Activated CD4-positive, alpha-beta T cell treated with anti-CD3 and anti-CD28 coated beads, Interleukin-2, amount 50 U/mL, for 16 hours (primary cell): ENCODE measurements around the gene SDCBP2.

Experiments used
- DNase-seq: peaks from one replicate; pipeline ENCODE4 v3.0.0-alpha.2; 2020

The SDCBP2 gene

DNA sequence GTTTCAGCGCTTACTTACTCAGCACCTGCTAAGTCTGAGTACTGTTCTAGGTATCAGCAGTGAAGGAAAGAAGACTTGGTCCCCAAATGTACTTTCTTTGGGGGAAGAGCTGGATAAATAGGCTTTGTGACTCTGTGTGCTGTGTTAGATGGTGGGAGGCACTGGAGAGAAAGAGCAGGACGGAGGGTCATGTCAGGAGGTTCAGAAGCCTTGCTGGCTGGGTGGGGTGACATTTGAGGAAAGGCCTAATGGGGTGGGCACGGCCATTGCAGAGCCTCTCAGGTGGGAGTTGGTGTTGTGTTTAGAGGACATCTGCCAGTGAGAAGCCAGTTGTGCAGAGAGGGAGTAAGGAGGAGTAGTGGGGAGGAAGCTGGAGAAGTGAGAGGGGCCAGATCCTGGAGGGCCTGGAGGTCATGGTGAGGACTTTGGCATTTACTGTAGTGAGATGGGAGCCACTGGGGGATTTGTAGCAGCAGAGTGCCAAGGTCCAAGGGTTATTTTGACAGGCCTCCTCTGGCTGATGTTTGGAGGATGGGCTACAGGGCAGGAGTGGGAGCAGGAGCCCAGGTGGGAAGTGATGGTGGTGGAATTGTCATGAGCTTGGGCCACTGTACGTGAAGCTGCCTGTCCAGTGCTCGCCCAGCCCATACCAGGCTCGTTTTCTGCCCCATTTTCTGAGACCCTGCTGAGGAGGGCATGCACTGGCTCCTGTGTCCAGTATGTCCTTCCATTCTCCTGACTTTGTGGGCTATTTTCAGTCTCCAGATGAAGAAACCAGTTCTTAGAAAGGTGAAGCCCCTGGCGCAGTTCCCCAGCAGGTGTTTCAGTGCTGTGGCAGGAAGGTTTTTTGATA, 886 bp downstream of the SDCBP2 start:
- DNase-seq = no peak

DNA sequence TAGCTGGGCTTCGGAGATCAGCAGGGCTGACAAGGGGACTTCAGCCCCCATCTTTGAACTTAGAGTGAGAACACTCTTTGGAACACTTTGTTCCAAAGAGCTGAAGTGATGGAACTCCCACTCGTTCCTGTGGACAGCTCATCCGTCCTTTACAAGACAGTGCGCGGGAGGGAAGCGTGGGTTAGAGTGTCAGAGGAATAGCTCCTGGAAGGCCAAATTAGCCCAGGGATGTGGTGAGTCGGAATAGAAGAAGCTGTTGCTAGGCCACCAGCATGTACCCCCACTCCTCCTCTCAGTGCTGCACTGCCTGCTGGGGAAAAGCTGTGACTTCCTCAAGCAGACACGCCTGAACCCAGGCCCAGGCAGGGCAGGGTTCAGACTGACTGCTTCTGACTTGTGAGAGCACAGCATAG, 1.7 kb downstream of the SDCBP2 start:
- no peak for DNase-seq

DNA sequence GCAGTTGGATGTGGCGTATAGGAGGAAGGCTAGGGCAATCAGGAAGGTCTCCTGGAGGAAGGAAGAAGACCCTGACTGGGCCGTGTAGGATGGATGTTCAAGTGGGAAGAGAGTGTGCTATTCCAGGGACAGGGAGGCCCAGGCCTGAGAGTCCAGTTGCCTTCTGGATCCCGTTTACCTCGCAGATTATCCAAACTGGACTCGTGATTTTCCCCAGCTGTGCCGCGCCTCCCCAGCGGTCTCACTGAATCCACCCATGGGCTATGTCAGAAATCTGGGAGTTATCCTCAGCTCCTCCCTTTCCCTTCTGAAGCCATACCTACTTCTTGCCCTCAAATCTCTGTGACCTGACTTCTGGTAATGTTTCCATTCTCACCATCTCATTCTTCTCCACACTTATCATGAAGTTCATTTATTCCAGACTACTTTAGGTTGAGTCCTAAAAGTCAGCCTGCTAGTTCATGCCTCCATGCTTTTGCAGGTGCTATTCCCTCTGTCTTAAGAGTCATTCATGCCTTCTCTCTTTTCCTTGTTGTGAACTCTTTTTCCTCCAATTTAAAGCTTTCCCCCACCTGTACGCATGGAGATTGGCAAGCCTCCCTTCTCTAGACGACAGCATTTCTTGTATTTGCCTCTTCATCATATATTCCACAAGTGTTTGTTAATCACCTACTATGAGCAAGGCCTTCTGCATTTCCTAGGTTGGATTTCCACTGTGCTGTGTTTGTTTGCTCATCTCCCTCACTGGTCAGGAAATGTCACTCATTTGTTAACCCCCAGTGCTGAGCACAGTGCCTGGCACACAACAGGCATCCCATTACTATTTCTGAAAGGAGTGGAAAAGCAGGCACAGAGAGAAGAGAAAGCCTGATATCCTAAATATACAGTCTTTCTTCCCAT, 2.7 kb downstream of the SDCBP2 start:
- peak; percentile 20 for DNase-seq

DNA sequence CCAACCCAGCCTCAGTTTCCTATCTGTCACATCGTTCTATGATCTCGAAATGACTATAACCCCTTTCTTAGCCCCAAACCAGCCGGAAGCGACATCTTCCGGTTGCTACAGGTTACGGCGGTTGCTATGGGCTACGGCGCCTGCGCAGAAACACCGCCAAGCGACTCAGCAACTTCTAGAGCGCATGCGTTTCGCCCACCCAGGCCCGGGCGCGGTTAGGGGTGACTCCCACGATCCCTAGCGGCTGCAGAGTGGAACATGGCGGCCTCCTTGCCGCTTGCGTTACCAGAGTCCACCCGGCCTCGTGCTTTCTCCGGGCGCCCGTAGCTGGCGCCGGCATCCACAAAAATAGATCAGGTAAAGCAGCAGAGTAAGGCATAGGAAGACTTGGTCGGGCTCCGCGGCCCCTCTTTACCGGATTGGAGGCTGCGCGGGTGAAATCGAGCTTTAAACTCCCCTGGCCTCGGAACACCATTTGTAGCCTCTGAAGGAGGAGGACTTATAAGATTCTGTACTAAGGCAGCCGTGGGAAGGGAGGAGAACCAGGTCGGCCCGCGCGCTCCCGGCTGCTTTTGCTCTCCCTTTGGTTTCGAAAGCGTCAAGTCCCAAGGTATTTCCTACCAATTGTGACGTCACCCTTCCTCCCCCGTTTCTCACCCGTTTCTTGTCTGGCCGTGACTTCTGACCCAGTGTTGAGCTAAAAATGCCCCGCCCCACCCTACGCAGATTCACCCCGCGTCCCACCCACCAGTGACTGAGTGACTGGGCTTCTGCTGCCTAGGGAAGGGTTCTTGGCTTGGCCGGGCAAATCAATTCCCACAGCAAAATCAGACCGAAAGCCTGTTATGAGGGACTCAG, 3.5 kb downstream of the SDCBP2 start:
- peak; percentile 99 for DNase-seq

DNA sequence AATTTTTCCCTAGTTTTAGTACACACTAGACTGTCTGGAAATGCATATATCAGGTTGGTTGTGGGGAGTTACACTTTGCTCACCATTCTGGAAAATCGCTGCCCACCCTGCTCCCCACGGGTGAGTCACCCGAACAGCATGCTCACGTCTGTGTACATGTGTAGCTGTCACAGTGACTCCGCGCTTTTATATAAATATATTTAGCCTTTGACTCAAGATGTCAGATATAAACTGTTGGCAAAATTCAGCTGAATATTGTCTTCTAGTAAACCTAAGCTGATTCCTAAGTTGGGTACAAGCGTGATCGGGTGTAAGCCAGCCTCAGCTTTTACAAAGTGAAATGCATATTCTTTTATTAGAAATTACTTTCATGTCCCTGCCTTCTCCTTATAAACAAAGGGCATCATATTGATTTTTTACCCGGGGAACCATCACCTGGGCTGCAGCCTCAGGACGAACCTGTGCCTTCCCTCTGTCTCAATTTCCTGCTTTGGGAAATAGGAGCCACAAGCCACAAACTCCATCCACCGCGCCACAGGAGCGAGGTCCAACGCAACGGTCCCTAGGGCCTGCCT, 4.3 kb downstream of the SDCBP2 start:
- DNase-seq = peak; percentile 18

DNA sequence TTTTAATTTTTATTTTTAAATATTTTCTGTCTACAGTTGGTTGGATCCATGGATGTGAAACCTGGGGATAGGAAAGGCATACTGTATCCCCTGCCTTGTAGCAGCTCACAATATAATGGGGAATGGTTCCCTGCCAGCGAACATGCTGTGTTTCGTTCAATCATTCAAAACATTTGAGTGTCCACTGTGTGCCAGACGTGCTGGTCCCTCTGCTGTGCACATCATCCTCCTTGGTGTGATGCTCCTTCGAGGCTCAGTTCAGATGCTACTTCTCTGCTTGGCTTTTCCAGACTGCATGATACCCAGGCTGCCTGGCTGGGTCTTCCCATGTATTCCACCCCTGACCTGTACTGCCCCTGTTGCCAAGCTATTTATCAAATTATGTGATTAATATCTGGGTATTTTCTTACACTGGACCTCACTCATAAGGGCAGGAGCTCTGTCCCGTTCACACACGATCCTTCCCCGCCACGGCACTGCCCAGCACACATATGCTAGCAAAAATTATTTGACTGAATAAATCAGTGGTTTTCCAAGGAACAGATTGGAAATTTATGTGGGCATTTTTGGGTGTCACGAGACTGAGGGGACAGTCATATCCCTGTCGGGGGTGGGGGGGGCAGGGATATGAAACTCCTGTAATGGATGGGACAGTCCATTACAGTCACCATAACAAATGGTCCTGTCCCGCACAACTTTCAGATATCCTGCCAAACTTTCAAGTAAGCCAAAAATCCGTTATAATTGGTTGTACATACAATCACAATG, 4.9 kb downstream of the SDCBP2 start:
- DNase-seq = no peak

DNA sequence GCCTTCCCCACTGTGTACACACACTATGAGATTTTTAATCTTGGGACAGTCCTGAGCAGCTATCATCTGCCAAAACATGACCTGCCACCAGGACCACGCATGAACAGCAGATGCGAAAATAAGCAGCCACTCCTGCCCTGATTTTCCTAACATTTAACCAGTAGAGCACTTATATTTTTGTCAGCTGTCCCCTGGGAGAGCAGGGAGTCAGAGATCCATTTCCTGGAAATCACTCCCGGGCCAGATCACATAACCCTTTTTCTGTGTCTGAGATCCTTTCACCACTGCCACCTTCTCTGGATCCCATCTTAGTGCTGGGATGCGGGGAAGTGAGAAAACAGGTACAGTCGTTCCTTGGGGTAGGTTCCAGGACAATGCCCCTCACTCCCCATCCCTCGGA, 5.7 kb downstream of the SDCBP2 start:
- DNase-seq = no peak

DNA sequence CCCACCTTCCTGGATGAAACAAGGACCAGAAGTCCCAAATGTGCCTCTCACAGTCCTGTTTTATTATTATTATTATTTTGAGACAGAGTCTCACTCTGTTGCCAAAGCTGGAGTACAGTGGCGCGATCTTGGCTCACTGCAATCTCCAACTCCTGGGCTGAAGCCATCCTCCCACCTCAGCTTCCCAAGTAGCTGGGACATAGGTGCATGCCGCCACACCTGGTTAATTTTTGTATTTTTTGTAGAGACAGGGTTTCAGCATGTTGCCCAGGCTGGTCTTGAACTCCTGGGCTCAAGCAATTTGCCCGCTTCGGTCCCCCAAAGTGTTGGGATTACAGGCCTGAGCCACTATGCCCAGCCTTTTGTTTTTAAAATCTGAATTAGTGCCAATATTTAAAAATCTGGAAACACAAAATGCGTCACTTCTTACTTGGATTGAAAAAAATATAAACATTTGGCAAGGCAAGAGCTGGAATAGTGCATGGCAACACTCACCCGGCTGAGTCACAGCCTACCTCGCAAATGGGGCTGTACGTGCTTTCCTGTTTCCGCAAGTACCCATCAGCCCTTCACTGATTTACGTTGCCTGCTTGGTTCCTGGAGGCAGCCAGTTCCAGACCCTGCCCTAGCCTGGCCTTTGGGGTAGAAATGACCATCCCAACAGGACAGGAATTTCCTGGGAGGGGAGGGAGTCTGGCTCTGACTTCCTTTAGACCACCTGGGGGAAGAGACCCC, 6.3 kb downstream of the SDCBP2 start:
- no peak for DNase-seq

DNA sequence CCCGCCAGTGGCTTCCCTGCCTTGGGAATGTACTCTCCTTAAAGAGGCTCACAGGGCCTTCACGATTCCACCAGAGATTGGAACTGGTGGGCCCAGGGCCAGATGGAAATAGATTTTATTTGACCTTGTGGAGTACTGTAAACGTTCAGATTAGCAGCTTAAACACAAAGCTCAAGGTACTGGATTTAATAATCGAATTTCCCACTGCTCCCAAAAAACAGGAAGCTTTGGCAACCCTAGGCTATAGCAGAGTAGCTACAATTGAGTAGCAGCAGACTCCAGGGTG, 7.3 kb downstream of the SDCBP2 start:
- no peak for DNase-seq

DNA sequence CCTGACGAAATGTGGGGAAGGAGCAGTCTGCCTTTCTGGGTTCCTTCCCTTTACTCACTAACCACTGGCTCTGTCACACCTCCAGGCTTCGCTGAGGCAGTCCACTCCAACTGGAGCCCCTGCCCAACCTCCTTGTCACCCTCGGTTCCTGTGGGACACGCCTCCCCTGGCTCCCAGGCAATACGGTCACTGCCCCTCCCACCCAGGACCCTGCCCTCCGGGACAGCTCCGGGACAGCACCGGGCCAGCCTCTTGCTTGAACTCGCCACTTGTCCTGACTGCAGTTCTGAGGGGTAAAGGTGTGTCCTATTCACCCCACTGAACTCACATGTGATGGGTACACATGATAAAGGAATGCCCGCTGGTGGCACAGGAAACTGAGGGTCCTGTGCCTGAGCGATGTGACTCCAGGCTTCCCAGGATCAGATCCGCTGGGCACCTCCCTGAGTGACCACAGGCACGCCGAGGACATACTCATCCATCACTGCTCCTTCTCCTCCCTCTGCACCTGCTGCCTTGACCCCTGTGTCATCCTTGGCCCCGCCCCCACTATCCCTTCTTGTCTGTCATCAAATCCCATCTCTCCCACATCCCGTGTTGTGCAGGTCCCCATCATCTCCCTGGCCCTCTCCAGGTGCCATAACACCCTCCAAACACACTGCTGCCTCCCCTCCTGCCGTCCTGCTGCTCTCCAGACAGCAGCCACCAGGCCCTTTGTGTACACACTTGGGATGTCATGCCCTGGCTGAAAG, 7.9 kb downstream of the SDCBP2 start:
- DNase-seq = no peak

DNA sequence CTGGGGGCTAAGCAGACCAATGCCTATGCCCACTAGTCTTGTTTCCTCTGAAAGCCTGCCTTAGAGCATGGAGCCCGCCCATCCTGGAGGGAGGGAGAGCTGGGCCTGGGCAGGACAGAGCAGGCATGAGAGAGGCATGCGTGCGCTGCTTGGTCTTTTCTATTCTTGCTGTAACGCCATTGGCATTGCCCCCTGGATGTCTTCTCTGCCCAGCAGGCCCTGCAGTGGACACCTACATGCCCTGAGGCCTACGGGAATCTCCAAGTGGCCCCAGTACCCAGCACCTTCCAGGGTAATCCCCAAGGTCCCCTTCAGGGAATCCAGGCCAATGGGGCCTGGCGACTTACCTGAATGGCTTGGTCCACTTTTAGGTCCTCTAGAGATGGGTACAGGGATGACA, 8.9 kb downstream of the SDCBP2 start:
- no peak for DNase-seq

DNA sequence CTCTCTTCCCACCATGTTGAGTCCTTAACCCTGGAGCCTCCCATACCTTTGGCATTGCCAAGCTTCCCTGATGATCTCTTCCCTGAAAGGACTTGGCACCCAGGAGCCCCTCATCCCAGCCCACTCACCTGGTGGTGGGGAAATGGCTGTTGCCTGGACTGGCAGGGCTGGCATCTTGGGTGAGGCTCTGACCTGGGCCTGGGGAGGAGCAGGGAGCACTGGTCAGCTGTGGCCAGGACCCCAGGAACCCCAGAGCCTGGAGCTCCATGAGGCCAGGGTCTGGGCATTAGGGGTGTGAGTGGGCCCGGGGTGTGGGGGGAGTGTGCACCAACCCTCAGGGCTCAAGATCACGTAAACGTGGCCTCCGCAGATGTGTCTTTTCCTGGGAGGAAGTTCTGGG, 9.5 kb downstream of the SDCBP2 start:
- no peak for DNase-seq

DNA sequence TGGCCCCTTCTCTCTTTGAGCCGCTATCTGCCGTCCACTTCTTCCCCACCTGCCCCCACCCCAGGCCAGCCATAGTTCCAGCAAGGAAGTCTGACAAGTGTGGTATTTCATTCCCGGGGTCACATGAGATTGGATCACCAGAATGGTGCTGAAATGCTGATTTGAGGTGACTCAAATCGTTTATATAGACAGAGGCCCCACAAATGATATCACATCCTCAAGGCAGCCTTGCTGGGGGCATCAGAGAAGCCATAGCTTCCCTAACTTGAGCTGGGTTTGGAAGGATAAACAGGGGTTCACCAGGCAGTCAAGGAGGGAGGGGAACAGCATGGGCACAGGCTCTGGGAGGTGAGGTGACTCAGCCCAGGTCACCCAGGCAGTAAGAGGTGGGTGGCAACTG, 9.9 kb downstream of the SDCBP2 start:
- DNase-seq = no peak

DNA sequence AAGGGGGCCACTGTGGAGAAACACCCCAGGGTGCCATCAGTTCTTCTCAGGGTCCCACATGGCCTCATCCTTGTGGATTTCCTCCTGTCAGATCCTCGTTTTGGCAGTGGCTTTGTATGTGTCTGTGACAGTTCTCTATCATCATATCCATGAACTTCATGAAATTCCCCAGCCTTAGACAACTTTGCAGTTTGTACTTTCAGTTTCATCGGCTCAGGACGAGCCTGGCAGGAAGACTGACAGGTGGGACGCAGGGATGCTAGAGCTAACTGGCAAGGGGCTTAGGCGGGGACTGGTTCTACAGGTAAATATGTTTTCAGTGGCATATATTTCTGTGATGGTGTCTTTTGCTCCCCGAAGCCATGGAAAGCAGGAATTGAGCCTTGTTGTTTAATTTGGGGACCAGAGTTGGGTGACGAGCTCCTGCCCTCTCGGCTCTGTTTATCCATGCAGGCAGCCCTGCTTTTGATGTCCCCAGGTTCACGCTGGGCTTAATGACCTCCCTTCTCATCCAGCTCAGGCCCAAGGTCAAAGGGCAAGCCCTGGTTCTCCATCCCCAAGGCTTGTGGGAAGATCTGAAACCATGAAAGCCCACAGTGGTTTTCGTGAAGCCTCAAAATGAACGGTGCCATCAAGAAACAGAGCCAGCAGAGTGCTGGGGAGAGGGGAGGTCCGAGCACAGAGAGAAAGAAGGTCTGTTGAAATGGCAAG, 11.2 kb downstream of the SDCBP2 start:
- no peak for DNase-seq

DNA sequence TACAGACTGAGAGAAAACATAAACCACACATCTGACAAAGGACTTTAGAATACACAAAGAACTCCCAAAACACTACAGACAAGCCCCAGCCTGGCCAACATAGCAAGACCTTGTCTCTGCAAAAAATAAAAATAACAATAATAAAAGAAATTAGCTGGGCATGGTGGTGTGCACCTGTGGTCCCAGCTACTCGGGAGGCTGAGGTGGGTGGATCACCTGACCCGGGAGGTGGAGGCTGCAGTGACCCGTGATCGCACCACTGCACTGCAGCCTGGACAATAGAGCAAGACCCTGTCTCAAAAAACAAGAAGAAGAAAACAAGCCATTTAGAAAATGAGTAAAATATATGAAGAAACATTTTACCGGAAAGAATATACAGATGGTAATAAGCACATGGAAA, 13.1 kb downstream of the SDCBP2 start:
- DNase-seq = no peak

DNA sequence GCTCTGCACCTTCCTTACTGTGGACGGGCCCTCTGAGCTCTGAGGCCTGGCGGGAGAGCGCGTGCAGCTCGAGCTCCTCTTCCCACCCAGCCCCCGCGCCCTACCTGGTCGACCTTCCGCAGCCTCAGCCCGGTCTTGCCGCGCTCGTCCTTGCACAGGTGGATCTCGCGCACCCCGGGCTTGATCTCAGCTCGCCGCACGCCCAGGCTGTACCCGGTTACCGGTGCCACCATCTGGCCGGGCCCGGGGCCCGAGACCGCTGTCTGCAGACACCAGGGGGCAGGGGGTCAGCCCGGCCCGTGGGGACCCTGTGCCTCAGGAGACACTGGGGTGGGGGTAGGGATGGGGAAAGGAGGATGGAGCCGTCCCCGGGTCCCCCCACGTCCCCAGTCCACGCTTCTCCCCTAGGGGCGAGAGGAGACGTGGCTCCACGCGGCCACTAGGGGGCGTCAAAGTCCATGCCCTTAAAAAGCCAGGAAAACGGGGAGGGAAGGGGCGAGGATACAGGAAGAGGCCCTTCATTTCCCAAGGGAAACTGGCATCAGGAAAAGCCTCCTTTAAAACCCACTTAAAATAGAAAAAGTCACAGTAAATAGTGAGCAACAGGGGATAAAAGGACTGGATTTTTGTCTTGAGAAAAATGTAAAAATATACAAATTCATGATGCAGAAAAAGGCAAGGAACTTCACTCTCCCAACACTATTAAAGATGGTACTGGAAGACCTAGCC, 15.5 kb downstream of the SDCBP2 start:
- DNase-seq = peak; percentile 56

DNA sequence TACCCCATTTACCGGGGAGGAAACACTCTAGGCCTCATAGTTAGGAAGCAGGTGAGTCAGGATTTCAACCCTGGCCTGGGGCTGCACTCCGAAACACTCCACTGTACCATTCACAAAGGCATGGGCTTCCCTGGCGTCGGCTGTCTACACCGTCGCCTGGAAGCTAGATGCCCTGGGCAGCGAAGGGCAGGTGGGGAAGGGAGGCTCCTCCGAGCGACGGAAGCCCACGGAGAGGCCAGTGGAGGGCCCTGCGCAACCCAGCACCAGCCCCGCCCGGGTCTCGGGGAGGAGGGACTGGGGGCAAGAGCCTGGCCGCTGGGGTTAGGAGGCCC, 16.1 kb downstream of the SDCBP2 start:
- no peak for DNase-seq

DNA sequence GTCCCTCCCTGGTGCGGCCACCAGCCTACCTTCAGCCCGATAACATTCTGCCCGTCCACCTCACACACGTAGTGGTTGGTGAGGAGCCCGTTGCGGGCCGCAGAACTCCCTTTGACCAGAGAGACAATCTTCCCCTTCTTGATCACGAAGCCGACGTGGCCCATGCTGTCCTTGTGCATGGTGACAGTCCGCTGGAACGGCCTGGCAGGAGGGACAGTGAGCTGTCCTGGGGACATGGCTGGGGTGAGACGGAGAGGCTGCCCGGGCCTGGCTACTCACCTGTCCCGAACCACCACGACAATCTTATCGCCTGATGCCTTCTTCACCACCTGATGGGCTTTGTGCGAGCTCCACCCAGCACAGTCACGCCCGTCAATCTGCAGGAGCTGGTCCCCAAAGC, 16.6 kb downstream of the SDCBP2 start:
- DNase-seq = no peak

DNA sequence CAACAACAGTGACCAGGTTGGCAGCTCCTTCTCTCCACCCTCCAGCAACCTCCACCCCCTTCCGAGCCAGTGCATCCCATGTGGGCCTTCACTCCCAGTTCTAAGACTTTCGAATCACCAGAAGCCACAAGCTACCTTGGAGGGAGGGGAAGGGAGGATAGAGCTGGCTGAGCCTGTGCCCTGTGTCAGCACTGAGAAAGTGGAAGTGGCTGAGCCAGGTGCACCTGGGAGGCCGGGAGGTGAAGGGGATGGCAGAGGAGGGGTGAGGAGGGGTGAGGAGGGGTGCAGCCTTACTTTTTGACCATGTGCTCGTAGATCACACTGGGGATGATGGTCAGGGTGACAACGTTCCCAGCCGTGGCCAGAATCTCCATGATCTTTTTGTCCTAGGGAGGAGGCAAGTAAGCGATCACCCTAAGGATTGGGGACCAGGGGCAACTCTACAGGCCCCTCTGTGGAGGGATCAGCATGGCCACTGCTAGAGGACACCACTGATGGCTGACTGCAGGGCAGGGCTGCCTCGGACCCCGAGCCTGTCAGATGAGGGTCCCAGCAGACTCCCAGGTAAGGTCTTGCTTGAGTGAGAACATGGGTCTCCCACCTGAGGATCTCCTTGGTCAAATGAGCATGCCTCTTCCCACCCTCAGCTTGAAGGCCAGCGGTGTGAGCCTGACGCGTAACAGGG, 18.3 kb downstream of the SDCBP2 start:
- no peak for DNase-seq
